ENCODE measurements around the gene COMP.

- TF ChIP-seq CTCF (IDR thresholded peaks at IDR 0.05) (no peak), POLR2A (IDR thresholded peaks at IDR 0.05) (no peak)
Observed at GRCh38 chr19:18745931-18746330, 45.2 kb downstream of the COMP start.
